H9 (cell line): ENCODE measurements around the gene ZNF318. TPM values are rescaled to one million over a fixed set of nuclear protein-coding genes. Genes with fewer than 3 reads are reported as not detected.
A peak's percentile ranks its signal among the peaks of the same experiment; 100 is the strongest.

Source experiments
- DNase-seq: peaks from one replicate; pipeline ENCODE4 v3.0.0-alpha.2; 2017
- H2AFZ ChIP-seq: one replicate; pipeline ENCODE4 v1.6.1; 2013; ENCODE audit warnings: mild to moderate bottlenecking, low read length, control low read depth, moderate library complexity
- H2AK5ac ChIP-seq: 2 replicates; pipeline ENCODE4 v1.6.1; 2013; ENCODE audit warnings: low read length, control low read depth, mixed read lengths; ENCODE audit not compliant: insufficient read length
- H2BK120ac ChIP-seq: one replicate; pipeline ENCODE4 v1.6.1; 2013; ENCODE audit warnings: low read depth, mild to moderate bottlenecking, low read length, control low read depth, inconsistent platforms; ENCODE audit not compliant: poor library complexity, severe bottlenecking
- H2BK12ac ChIP-seq: 2 replicates; pipeline ENCODE4 v1.6.1; 2013; ENCODE audit warnings: low read length, control low read depth, mixed read lengths, low read depth; ENCODE audit not compliant: insufficient read length
- H2BK15ac ChIP-seq: 2 replicates; pipeline ENCODE4 v1.6.1; 2013; ENCODE audit warnings: low read depth, low read length, control low read depth
- H2BK20ac ChIP-seq: one replicate; pipeline ENCODE4 v1.6.1; 2013; ENCODE audit warnings: low read depth, mild to moderate bottlenecking, low read length, control low read depth, inconsistent platforms; ENCODE audit not compliant: poor library complexity, severe bottlenecking
- H2BK5ac ChIP-seq: 2 replicates; pipeline ENCODE4 v1.6.1; 2013; ENCODE audit warnings: low read length, control low read depth, mixed read lengths; ENCODE audit not compliant: insufficient read length
- H3K14ac ChIP-seq: 2 replicates; pipeline ENCODE4 v1.6.1; 2013; ENCODE audit warnings: low read length, control low read depth; ENCODE audit not compliant: insufficient read depth
- H3K18ac ChIP-seq: 2 replicates; pipeline ENCODE4 v1.6.1; 2013; ENCODE audit warnings: low read depth, mild to moderate bottlenecking, mixed read lengths, low read length, control low read depth; ENCODE audit not compliant: insufficient read length
- H3K23ac ChIP-seq: 2 replicates; pipeline ENCODE4 v1.6.1; 2013; ENCODE audit warnings: low read length, control low read depth, mixed read lengths, low read depth; ENCODE audit not compliant: insufficient read length
- H3K23me2 ChIP-seq: 2 replicates; pipeline ENCODE4 v1.6.1; 2013; ENCODE audit warnings: low read depth, mild to moderate bottlenecking, mixed read lengths, low read length, control low read depth; ENCODE audit not compliant: insufficient read length, poor library complexity, severe bottlenecking
- H3K27ac ChIP-seq: 2 replicates; pipeline ENCODE4 v1.5.1; 2013; ENCODE audit warnings: low read length, control low read depth, mixed read lengths, low read depth; ENCODE audit not compliant: insufficient read length
- H3K27me3 ChIP-seq: 2 replicates; pipeline ENCODE4 v1.6.1; 2013; ENCODE audit warnings: low read length, control low read depth, inconsistent platforms; ENCODE audit not compliant: insufficient read depth
- H3K4ac ChIP-seq: 2 replicates; pipeline ENCODE4 v1.6.1; 2013; ENCODE audit warnings: low read depth, mild to moderate bottlenecking, control low read depth, inconsistent platforms, low read length, moderate library complexity
- H3K4me1 ChIP-seq: 2 replicates; pipeline ENCODE4 v1.6.1; 2013; ENCODE audit warnings: low read length, control low read depth, inconsistent platforms; ENCODE audit not compliant: insufficient read depth
- H3K4me2 ChIP-seq: 2 replicates; pipeline ENCODE4 v1.6.1; 2013; ENCODE audit warnings: low read length, control low read depth, mixed read lengths; ENCODE audit not compliant: insufficient read length, insufficient read depth
- H3K56ac ChIP-seq: 2 replicates; pipeline ENCODE4 v1.6.1; 2013; ENCODE audit warnings: low read depth, mild to moderate bottlenecking, mixed read lengths, low read length, control low read depth; ENCODE audit not compliant: insufficient read length
- H3K79me1 ChIP-seq: 2 replicates; pipeline ENCODE4 v1.6.1; 2013; ENCODE audit warnings: low read depth, mild to moderate bottlenecking, moderate library complexity, low read length, control low read depth, inconsistent platforms; ENCODE audit not compliant: insufficient read depth, poor library complexity, severe bottlenecking
- H3K79me2 ChIP-seq: 2 replicates; pipeline ENCODE4 v1.6.1; 2013; ENCODE audit warnings: low read length, control low read depth, inconsistent platforms; ENCODE audit not compliant: insufficient read depth
- H3K9ac ChIP-seq: 2 replicates; pipeline ENCODE4 v1.6.1; 2013; ENCODE audit warnings: low read length, control low read depth, mixed read lengths; ENCODE audit not compliant: insufficient read length; ENCODE audit errors: extremely low read depth
- H3K9me3 ChIP-seq: one replicate; pipeline ENCODE4 v1.6.1; 2013; ENCODE audit warnings: low read depth, low read length, inconsistent platforms; ENCODE audit not compliant: control insufficient read depth
- H3T11ph ChIP-seq: one replicate; pipeline ENCODE4 v1.6.1; 2013; ENCODE audit warnings: mild to moderate bottlenecking, low read length, control low read depth, inconsistent platforms
- H4K20me1 ChIP-seq: one replicate; pipeline ENCODE4 v1.6.1; 2013; ENCODE audit not compliant: control insufficient read depth, insufficient read length, insufficient read depth
- H4K5ac ChIP-seq: 2 replicates; pipeline ENCODE4 v1.6.1; 2013; ENCODE audit warnings: low read depth, mild to moderate bottlenecking, mixed read lengths, low read length, control low read depth; ENCODE audit not compliant: insufficient read length
- H4K8ac ChIP-seq: replicated peaks from 2 replicates; pipeline ENCODE4 v1.6.1; 2013; ENCODE audit warnings: low read length, control low read depth, mixed read lengths, low read depth; ENCODE audit not compliant: insufficient read length
- H4K91ac ChIP-seq: 2 replicates; pipeline ENCODE4 v1.6.1; 2013; ENCODE audit warnings: low read depth, mild to moderate bottlenecking, moderate library complexity, mixed read lengths, low read length, control low read depth; ENCODE audit not compliant: insufficient read length
- H3K27ac Mint-ChIP-seq, 3 experiments: 2 replicates in 2 of 3; 3 replicates in 1 of 3; pipeline ENCODE4 v1.8.0; 2020 to 2021; ENCODE audit warnings: mixed read lengths in 3 of 3, mild to moderate bottlenecking in 1 of 3, moderate library complexity in 1 of 3
- H3K27me3 Mint-ChIP-seq: 2 replicates; pipeline ENCODE4 v1.8.0; 2021; ENCODE audit warnings: low read depth, mild to moderate bottlenecking, moderate library complexity, mixed read lengths
- H3K36me3 Mint-ChIP-seq, 3 experiments: 2 replicates in 2 of 3; 3 replicates in 1 of 3; pipeline ENCODE4 v1.8.0; 2020 to 2021; ENCODE audit warnings: low read depth in 3 of 3, mixed read lengths in 3 of 3; ENCODE audit not compliant: insufficient read depth in 1 of 3
- H3K4me1 Mint-ChIP-seq, 2 experiments: 2 replicates each; pipeline ENCODE4 v1.8.0; 2020; ENCODE audit warnings: mixed read lengths in 2 of 2
- H3K4me3 Mint-ChIP-seq, 2 experiments: 2 replicates in 1 of 2; 3 replicates in 1 of 2; pipeline ENCODE4 v1.8.0; 2020 to 2021; ENCODE audit warnings: mild to moderate bottlenecking in 2 of 2, mixed read lengths in 2 of 2, moderate library complexity in 1 of 2
- H3K9me3 Mint-ChIP-seq, 2 experiments: 2 replicates in 1 of 2; 3 replicates in 1 of 2; pipeline ENCODE4 v1.8.0; 2020; ENCODE audit warnings: mild to moderate bottlenecking in 2 of 2, mixed read lengths in 2 of 2, moderate library complexity in 1 of 2
- CTCF ChIP-seq: fragments of 200-600 bp; sonication (generic); conservative IDR thresholded peaks from 3 replicates; pipeline ENCODE4 v1.8.0; 2021; ENCODE audit warnings: antibody characterized with exemption, mild to moderate bottlenecking
- WGBS: extraction: QIAGEN DNeasy Blood & Tissue Kit; methylation state at CpG from one replicate; pipeline ENCODE4 v1.1.7; 2013; ENCODE audit warnings: missing lambda C conversion rate, low lambda C conversion rate, mixed read lengths; ENCODE audit not compliant: insufficient read length; ENCODE audit errors: extremely low coverage; 5-methylcytosine and 5-hydroxymethylcytosine counted together
- total RNA-seq: library from RNA; stranded (reverse); gene quantifications from 2 replicates; pipeline ENCODE4 v1.2.1, GENCODE V29; 2021

ZNF318 gene
- total RNA-seq, 1 experiment from 2014 or later, result 16.3 TPM

GRCh38 chr6:43308101-43308989 lies 61.1 kb downstream of the ZNF318 start, which contains the start of gene CRIP3:
TSS of gene CRIP3 (minus strand) at chr6:43308826. CDS start at chr6:43308792, 34 bp downstream.
- H3K18ac ChIP-seq, result peak within 1 kb of the TSS; percentile 68

More at GRCh38 chr6:43308101-43308989, 61.1 kb downstream of the ZNF318 start, which contains the start of gene CRIP3:
- Mint-ChIP-seq H3K4me1 (peaks cover 20 to 32% of the 10 kb centered on the region in 2 experiments), H3K9me3 (no peaks in the 10 kb centered on the region), H3K36me3 (peaks cover 0 to 18% (median 4%) of the 10 kb centered on the region in 3 experiments; a peak in 5 of 7 replicates), H3K27me3 (peaks cover 4% of the 10 kb centered on the region), H3K4me3 (peak within 1 kb of the TSS; percentile 70 to 88), H3K27ac (peak within 1 kb of the TSS in 2 of 3 experiments; percentile 65 to 95; a peak in 2 of 7 replicates)
- H3K23ac ChIP-seq, result no peak within 1 kb of the TSS
- peak within 1 kb of the TSS; percentile 68 for H3K4me2 ChIP-seq
- peak; percentile 64 for TF ChIP-seq CTCF
- no CpG with 5 or more reads among the region's 39 CpGs for WGBS
- H2BK15ac ChIP-seq, result 0 out of 2 replicates have a peak within 1 kb of the TSS, but pooled peaks have one; percentile 44
- H3K4ac ChIP-seq, result no peak within 1 kb of the TSS; the same call in 1 of the 2 replicates
- no peak within 1 kb of the TSS for H4K8ac ChIP-seq
- H2AFZ ChIP-seq, result peak within 1 kb of the TSS; percentile 98
- H3K23me2 ChIP-seq, result peaks cover 10% of the 10 kb centered on the region
- H2AK5ac ChIP-seq, result no peak within 1 kb of the TSS
- H2BK5ac ChIP-seq, result no peak within 1 kb of the TSS
- H4K5ac ChIP-seq, result no peak within 1 kb of the TSS
- H2BK120ac ChIP-seq, result no peak within 1 kb of the TSS
- no peak within 1 kb of the TSS for H4K91ac ChIP-seq
- no peaks in the 10 kb centered on the region for H4K20me1 ChIP-seq
- no peak within 1 kb of the TSS for H3T11ph ChIP-seq
- DNase-seq, result peak; percentile 91
- H3K27me3 ChIP-seq, result no peaks in the 10 kb centered on the region
- H3K56ac ChIP-seq, result no peak within 1 kb of the TSS
- H3K4me1 ChIP-seq, result no peaks in the 10 kb centered on the region; the same call in 1 of the 2 replicates
- no peak within 1 kb of the TSS for H2BK20ac ChIP-seq
- no peaks in the 10 kb centered on the region; the same call in 1 of the 2 replicates for H3K79me2 ChIP-seq
- no peak within 1 kb of the TSS for H2BK12ac ChIP-seq
- H3K9me3 ChIP-seq, result no peaks in the 10 kb centered on the region
- no peak within 1 kb of the TSS for H3K27ac ChIP-seq
- H3K14ac ChIP-seq, result peak within 1 kb of the TSS; percentile 88
- H3K9ac ChIP-seq, result peak within 1 kb of the TSS; percentile 59
- no peaks in the 10 kb centered on the region for H3K79me1 ChIP-seq
